HG02798 (cell line): ENCODE results near the gene TMEM267.
"Not testable (repeated sequence)": the region's sequence is repeated elsewhere in the genome, so short reads cannot be mapped to it uniquely, and the experiment has no call there.

ENCODE experiments used
- ATAC-seq: cut with Tn5 transposase; IDR thresholded peaks from one replicate; pipeline ENCODE4 v1.9.1; 2021; ENCODE audit warnings: mild to moderate bottlenecking; ENCODE audit not compliant: unreplicated experiment, poor library complexity

The TMEM267 gene

GRCh38 chr5:43483298-43484105, at the start of gene TMEM267:
TSS of gene TMEM267 (minus strand) at chr5:43483865. CDS start at chr5:43453969, 29,896 bp downstream.
- ATAC-seq, result peak; percentile 94

GRCh38 chr5:43530648-43531047, 47.0 kb upstream of the TMEM267 start:
- no peak for ATAC-seq

DNA sequence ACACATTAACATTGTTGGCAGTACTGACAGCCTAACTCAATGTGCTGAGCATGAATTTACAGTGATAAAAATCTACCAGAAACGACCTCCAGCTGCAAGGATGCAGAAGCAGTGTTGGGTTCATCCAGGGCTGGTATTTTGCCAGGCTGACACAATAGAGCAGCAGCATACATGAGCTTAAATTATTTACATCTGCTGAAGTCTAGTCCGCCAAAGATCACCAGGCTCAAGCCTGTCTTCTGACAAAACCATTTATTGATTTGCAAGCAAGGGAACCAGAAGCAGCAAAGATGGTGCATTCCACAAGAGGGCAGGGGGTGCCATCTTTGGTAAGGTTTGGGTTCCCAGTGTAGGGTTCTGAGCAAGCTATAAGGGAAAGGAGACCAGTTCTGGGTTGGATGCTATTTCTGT, 40.0 kb upstream of the TMEM267 start:
- no peak for ATAC-seq

DNA sequence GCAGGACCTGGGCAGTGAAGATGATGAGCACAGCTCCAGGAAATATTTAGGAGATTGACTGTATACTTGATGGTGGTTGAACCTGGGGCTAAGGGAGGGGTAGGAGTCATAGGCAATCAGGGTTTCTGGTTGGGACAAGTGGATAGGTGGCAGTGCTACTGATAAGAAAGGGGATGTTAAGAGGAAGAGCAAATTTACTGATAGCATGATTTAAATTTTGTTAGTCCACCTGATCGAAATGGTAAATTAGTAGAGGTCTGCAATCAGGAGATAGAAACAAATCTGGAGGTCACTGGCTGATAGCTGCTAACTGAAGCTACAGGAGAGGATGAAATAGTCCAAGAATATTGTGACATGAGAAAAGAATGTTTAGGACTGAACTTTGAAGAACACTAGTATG, 37.0 kb upstream of the TMEM267 start:
- ATAC-seq, result no peak

DNA sequence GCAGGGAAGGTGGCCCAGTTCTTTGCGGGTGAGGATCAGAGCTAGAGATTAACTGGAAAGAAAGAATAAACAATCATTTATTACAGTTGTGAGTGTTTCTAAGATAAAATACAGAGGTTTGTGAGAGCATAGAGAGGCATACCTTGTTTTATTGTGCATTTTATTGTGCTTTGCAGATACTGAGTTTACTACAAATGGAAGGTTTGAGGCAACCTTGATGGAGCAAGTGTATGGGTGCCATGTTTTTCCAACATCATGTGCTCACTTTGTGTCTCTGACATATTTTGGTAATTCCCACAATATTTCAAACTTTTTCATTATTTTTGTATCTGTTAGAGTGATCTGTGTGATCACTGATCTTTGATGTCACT, 32.0 kb upstream of the TMEM267 start:
- no peak for ATAC-seq

GRCh38 chr5:43514816-43515677, 31.4 kb upstream of the TMEM267 start, which contains the start of gene C5orf34:
TSS of gene C5orf34 (minus strand) at chr5:43515148. CDS start at chr5:43509339, 5,809 bp downstream.
- ATAC-seq, result peak; percentile 100

- peak; percentile 31 for ATAC-seq
These were observed 30.8 kb upstream of the TMEM267 start for GRCh38 chr5:43514471-43514815.

- no peak for ATAC-seq
These were observed 30.4 kb upstream of the TMEM267 start for GRCh38 chr5:43514025-43514424.

GRCh38 chr5:43511062-43511461, 27.4 kb upstream of the TMEM267 start:
- not testable (repeated sequence) for ATAC-seq

- ATAC-seq, result no peak
These were observed 14.9 kb upstream of the TMEM267 start for GRCh38 chr5:43498581-43498980.

DNA sequence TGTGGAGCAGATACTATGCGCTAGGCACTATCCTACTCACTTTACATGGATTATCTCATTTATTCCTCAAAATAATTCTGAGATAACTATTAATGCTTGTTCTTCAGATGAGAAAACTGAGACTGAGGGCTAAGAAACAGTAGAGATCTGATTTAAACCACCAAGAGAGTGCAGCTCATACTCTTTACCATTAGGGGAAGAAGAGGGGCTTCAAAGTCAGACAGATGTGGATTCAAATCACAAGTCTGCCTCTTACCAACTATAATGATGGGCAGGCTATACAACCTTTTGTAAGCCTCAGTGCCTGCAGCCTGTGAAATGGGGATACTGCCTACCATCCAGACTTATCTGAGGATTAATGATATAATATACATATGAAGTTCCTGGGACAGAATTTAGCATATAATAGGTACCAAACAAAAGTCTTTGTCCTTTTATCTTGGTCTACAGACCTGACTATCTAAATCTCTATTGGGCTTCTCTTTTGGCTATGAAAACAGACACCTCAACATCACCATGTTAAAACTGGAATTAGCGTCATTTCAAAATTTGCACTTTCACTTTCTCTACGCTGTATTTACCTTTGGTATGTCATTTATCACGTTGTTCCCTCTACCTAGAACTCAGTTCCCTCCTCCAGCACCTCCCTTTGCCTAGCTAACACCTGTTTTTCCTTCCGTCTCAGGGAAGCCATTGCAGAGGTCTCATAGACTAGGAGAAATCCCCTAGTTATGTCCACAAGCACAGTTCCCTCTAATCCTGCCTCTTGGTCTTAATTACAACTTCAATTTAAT, 13.8 kb upstream of the TMEM267 start:
- ATAC-seq, result no peak

GRCh38 chr5:43491326-43491725, 7.7 kb upstream of the TMEM267 start:
- ATAC-seq, result no peak

- ATAC-seq, result no peak
These were observed 2.7 kb upstream of the TMEM267 start for GRCh38 chr5:43486353-43486752.

GRCh38 chr5:43485406-43485805, 1.7 kb upstream of the TMEM267 start:
- ATAC-seq, result no peak

DNA sequence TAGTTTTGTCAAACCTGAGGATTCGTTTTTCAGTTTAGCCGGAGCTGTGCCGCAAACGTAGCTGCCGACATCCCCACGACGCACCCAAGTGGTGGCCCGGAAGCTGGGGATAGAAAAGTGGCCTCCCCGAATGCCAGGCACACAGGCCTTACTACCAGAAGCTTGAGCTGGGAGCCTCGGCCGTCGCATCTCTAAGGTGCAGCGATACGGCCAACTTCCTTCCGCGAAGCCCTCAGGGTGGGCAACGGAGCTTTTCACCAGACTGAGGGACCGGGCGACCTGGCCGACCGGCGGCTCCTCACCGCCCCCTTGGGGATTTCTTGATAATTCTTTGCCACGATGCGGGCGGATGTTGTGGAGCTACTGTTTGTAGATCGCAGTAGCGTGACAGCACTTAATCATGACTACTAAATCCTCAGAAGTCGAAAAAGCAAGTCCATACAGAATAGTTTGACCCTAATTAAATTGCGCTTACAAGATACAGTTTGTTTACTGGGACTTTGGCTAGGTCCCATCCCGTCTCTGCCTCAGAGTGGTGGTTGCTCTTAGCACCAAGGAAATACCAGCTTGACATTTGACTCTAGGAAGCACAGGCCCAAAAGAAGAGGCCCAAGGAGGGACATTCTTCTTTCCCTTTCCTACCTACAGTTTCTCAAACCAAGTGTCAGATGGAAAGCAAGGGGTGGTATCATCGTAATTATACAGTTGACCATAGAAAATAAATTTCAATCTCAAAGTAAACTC, 613 bp upstream of the TMEM267 start:
- ATAC-seq, result peak; percentile 74

DNA sequence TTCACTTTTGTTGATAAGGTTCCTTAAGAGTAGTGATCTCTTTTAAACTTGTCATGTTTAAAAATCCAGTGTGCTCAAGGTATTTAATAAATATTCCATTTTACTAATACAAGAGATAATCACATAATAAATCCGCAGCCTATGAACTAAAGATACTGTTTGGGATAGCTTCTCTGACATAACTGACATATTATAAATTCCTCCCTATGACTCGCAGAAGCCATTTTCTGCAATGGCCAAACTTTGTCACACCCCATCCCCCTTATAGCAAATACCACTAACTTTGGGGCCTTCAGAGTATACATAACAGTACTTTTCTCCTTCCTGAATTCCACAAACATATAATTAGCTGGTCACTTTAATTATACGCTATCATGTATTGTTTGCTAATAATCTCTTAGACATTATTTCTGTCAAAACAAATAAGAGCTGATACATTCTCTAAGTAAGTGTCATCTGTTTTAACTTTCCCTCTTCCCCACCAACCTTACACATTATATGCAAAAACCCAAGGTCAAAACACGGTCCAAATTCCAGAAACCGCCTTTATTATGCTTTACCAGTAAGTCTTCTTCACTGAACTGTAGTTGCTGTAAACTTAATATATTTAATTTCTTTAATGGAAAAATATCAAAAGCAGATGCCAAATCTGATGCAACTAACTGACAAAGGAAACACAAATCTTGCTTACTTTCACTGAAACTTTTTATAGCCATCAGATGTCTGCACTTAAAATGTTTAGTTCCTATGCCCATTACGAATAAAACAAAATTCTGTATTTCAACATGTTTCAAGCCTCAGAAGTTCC, 971 bp downstream of the TMEM267 start:
- ATAC-seq, result no peak

- ATAC-seq, result no peak
These were observed 13.8 kb downstream of the TMEM267 start for GRCh38 chr5:43469671-43470391.

DNA sequence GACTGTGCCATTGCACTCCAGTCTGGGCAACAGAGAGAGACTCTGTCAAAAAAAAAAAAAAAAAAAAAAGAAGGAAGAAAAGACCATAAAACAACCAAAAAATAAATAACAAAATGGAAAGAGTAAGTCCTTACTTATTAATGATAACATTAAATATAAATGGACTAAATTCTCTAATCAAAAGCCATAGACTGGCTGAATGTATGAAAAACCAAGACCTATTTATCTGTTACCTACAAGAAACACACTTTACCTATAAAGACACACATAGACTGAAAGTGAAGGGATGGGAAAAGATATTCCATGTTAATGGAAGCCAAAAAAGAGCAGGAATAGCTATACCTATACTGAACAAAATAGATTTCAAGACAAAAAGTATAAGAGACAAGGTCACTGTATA, 16.6 kb downstream of the TMEM267 start:
- no peak for ATAC-seq
